Subcutaneous adipose tissue (tissue), 4 donors: Measurements from ENCODE around the gene PSAP. TPM values are rescaled to one million over a fixed set of nuclear protein-coding genes. Genes with fewer than 3 reads are reported as not detected.

Experiments used
- CTCF ChIP-seq: fragments of 450-650 bp; IDR thresholded peaks from one replicate; pipeline ENCODE4 v1.5.1; 2016; ENCODE audit warnings: low read depth, mild to moderate bottlenecking, control low read depth, antibody characterized with exemption, moderate library complexity
- total RNA-seq, 4 donors: library from RNA; depleted of rRNA; stranded (reverse); fragments of >200 nt; gene quantifications; one replicate each; pipeline ENCODE4 v1.1.0, GENCODE V29; 2016

PSAP gene
- total RNA-seq, 4 donors from 2014 or later = 851 to 2,903 (median 1,278) TPM

GRCh38 chr10:71819441-71819861 lies 31.6 kb downstream of the PSAP start:
- no peak for TF ChIP-seq CTCF

GRCh38 chr10:71818674-71819260 lies 32.3 kb downstream of the PSAP start:
- no peak for TF ChIP-seq CTCF

GRCh38 chr10:71817831-71818655 lies 33.0 kb downstream of the PSAP start:
- TF ChIP-seq CTCF = no peak

- TF ChIP-seq CTCF = no peak
Observed at GRCh38 chr10:71816936-71817618, 34.0 kb downstream of the PSAP start.

- TF ChIP-seq CTCF = no peak
Observed at GRCh38 chr10:71816421-71816851, 34.6 kb downstream of the PSAP start.

GRCh38 chr10:71815515-71816130 lies 35.4 kb downstream of the PSAP start:
- TF ChIP-seq CTCF = no peak
